ENCODE measurements around the gene IL13. TPM values are rescaled to one million over a fixed set of nuclear protein-coding genes. Genes with fewer than 3 reads are reported as not detected.

Gene IL13
- total RNA-seq, 1 experiment from 2014 or later, result not detected

GRCh38 chr5:132646583-132647266, 11.2 kb upstream of the IL13 start:
- Mint-ChIP-seq H3K4me3 (no peak overlapping the region), H3K9me3 (peaks cover 6 to 25% of the 10 kb centered on the region in 2 experiments; a peak in 4 of 5 replicates), H3K4me1 (peaks cover 13 to 16% of the 10 kb centered on the region in 2 experiments), H3K27ac (no peak overlapping the region), H3K27me3 (ENCODE audit: low read depth) (peaks cover 20% of the 10 kb centered on the region), H3K36me3 (ENCODE audit: insufficient read depth in 1 of 3, low read depth in 3 of 3) (peaks cover 2 to 32% (median 16%) of the 10 kb centered on the region in 3 experiments; a peak in 5 of 7 replicates)
- Histone ChIP-seq H3K56ac (ENCODE audit: insufficient read length, low read depth, low read length) (no peak overlapping the region), H3K9ac (ENCODE audit: extremely low read depth, insufficient read length, low read length) (no peak overlapping the region), H4K20me1 (ENCODE audit: control insufficient read depth, insufficient read depth, insufficient read length) (no peaks in the 10 kb centered on the region), H2BK15ac (ENCODE audit: low read depth, low read length) (no peak overlapping the region), H4K5ac (ENCODE audit: insufficient read length, low read depth, low read length) (no peak overlapping the region), H4K91ac (ENCODE audit: insufficient read length, low read depth, low read length) (no peak overlapping the region), H3K79me2 (ENCODE audit: insufficient read depth, low read length) (no peaks in the 10 kb centered on the region), H4K8ac (replicated peaks; ENCODE audit: insufficient read length, low read depth, low read length) (no peak overlapping the region), H2BK20ac (ENCODE audit: low read depth, low read length, poor library complexity, severe bottlenecking) (no peak overlapping the region), H3K4ac (ENCODE audit: low read depth, low read length) (no peak overlapping the region), H2BK12ac (ENCODE audit: insufficient read length, low read depth, low read length) (no peak overlapping the region), H2AFZ (ENCODE audit: low read length) (no peak overlapping the region), H3K4me1 (ENCODE audit: insufficient read depth, low read length) (peaks cover 4% of the 10 kb centered on the region; the same call in 1 of the 2 replicates), H3K23me2 (ENCODE audit: insufficient read length, low read depth, low read length, poor library complexity, severe bottlenecking) (no peaks in the 10 kb centered on the region), H3K27ac (ENCODE audit: insufficient read length, low read depth, low read length) (no peak overlapping the region), H3K14ac (ENCODE audit: insufficient read depth, low read length) (no peak overlapping the region), H3T11ph (ENCODE audit: low read length) (no peak overlapping the region), H2BK5ac (ENCODE audit: insufficient read length, low read length) (no peak overlapping the region), H3K23ac (ENCODE audit: insufficient read length, low read depth, low read length) (no peak overlapping the region), H2AK5ac (ENCODE audit: insufficient read length, low read length) (no peak overlapping the region), H3K4me2 (ENCODE audit: insufficient read depth, insufficient read length, low read length) (no peak overlapping the region), H3K27me3 (ENCODE audit: insufficient read depth, low read length) (no peaks in the 10 kb centered on the region), H3K18ac (ENCODE audit: insufficient read length, low read depth, low read length) (no peak overlapping the region), H3K79me1 (ENCODE audit: insufficient read depth, low read depth, low read length, poor library complexity, severe bottlenecking) (no peaks in the 10 kb centered on the region), H2BK120ac (ENCODE audit: low read depth, low read length, poor library complexity, severe bottlenecking) (no peak overlapping the region), H3K9me3 (ENCODE audit: control insufficient read depth, low read depth, low read length) (peaks cover 9% of the 10 kb centered on the region)
- no CpG with 5 or more reads among the region's 11 CpGs for WGBS (ENCODE audit: extremely low coverage, insufficient read length, low lambda C conversion rate)
- no peak for TF ChIP-seq CTCF (conservative IDR thresholded peaks at IDR 0.05)
- DNase-seq, result no peak

All from H9 (cell line).